Body of pancreas (tissue), 4 donors: ENCODE results near the gene RAB10.

Source experiments
- CTCF ChIP-seq, 7 experiments: fragments of 450-650 bp in 4 of 7; fragments of 200-600 bp in 3 of 7; sonication (generic) in 3 of 7; IDR thresholded peaks; one replicate each; pipeline ENCODE4 v1.5.1; 2016 to 2019; ENCODE audit warnings: antibody characterized with exemption in 7 of 7
- POLR2A ChIP-seq, 3 donors: fragments of 450-650 bp; IDR thresholded peaks; one replicate each; pipeline ENCODE4 v1.6.1; 2016; ENCODE audit warnings: antibody characterized with exemption in 3 of 3, mild to moderate bottlenecking in 2 of 3

GRCh38 chr2:26011990-26012856 lies 21.7 kb upstream of the RAB10 start:
- TF ChIP-seq CTCF (IDR thresholded peaks at IDR 0.05) (no peak), POLR2A (IDR thresholded peaks at IDR 0.05) (no peak)
